A549 (cell line): ENCODE data around the gene USO1. TPM values are rescaled to one million over a fixed set of nuclear protein-coding genes. Genes with fewer than 3 reads are reported as not detected.

ENCODE experiments used
- ATAC-seq, 2 experiments: fragments of 200-7000 bp in 1 of 2; fragments of >200 bp in 1 of 2; cut with Nextera tagmentation in 1 of 2; cut with Tn5 transposase in 1 of 2; 3 replicates each; pipeline versions ENCODE4 v1.8.0 to v1.9.1; 2018 to 2020; ENCODE audit warnings: mild to moderate bottlenecking in 1 of 2, moderate library complexity in 1 of 2
- CTCF ChIA-PET: fragments of 300-600 bp; sonication (Branson Sonifier 250); formaldehyde crosslinking; extraction: SDS; loops from one replicate; lab custom pipeline; 2021; ENCODE audit warnings: antibody characterized with exemption, inconsistent platforms; lab: Yijun Ruan, JAX
- POLR2A ChIA-PET: fragments of 350-600 bp; formaldehyde crosslinking; extraction: SDS; loops from one replicate; lab custom pipeline; 2021; ENCODE audit warnings: antibody characterized with exemption, inconsistent platforms; lab: Yijun Ruan, JAX
- DNase-seq, 2 experiments: peaks; one replicate each; pipeline versions ENCODE4 v3.0.0 to v3.0.0-alpha.2; 2011 to 2016; ENCODE audit warnings: low read depth in 1 of 2, low spot score in 1 of 2
- FAIRE-seq: peaks from 2 replicates; lab custom pipeline; 2011; peaks lifted over from hg19 to GRCh38; lab: Jason Lieb, UNC
- H3K27ac ChIP-seq, 2 experiments: fragments of >200 bp; sonication (Bioruptor Twin); formaldehyde crosslinking; 3 replicates each; pipeline ENCODE4 v1.5.1; 2016 to 2017
- H3K4me1 ChIP-seq: fragments of >200 bp; sonication (Bioruptor Twin); formaldehyde crosslinking; 3 replicates; pipeline ENCODE4 v1.6.1; 2016
- H3K4me2 ChIP-seq: fragments of >200 bp; sonication (Bioruptor Twin); formaldehyde crosslinking; 3 replicates; pipeline ENCODE4 v1.6.1; 2016
- H3K4me3 ChIP-seq: fragments of >200 bp; sonication (Bioruptor Twin); formaldehyde crosslinking; 3 replicates; pipeline ENCODE4 v1.5.1; 2016
- H3K9me3 ChIP-seq: fragments of >200 bp; sonication (Bioruptor Twin); formaldehyde crosslinking; 3 replicates; pipeline ENCODE4 v1.6.1; 2016
- CHD2 ChIP-seq: fragments of 150-350 bp; IDR thresholded peaks from 2 replicates; pipeline ENCODE4 v1.6.1; 2014; ENCODE audit warnings: low read length; ENCODE audit not compliant: partially characterized antibody
- CHD4 ChIP-seq: fragments of 200-600 bp; sonication (generic); IDR thresholded peaks from 2 replicates; pipeline ENCODE4 v1.6.1; 2016; ENCODE audit warnings: antibody characterized with exemption, mild to moderate bottlenecking, borderline replicate concordance
- EHF ChIP-seq: fragments of 250-450 bp; sonication (Bioruptor Pico); IDR thresholded peaks from 2 replicates; pipeline ENCODE4 v1.5.0; 2020; ENCODE audit warnings: mild to moderate bottlenecking
- FOSB ChIP-seq: fragments of 250-450 bp; sonication (Bioruptor Pico); IDR thresholded peaks from 2 replicates; pipeline ENCODE4 v1.5.0; 2020; ENCODE audit warnings: mild to moderate bottlenecking, moderate library complexity
- FOXS1 ChIP-seq: fragments of 250-450 bp; sonication (Bioruptor Pico); IDR thresholded peaks from 2 replicates; pipeline ENCODE4 v1.5.0; 2020; ENCODE audit warnings: mild to moderate bottlenecking, moderate library complexity
- GATA3 ChIP-seq: IDR thresholded peaks from 2 replicates; pipeline ENCODE4 v1.6.1; 2012; ENCODE audit warnings: borderline replicate concordance
- HEYL ChIP-seq: fragments of 250-450 bp; sonication (Bioruptor Pico); IDR thresholded peaks from 2 replicates; pipeline ENCODE4 v1.8.0; 2021; ENCODE audit warnings: mild to moderate bottlenecking, moderate library complexity
- HOXA7 ChIP-seq: fragments of 250-450 bp; sonication (Bioruptor Pico); IDR thresholded peaks from 2 replicates; pipeline ENCODE4 v1.5.0; 2020; ENCODE audit warnings: mild to moderate bottlenecking, moderate library complexity
- HOXB13 ChIP-seq: fragments of 250-450 bp; sonication (Bioruptor Pico); IDR thresholded peaks from 2 replicates; pipeline ENCODE4 v1.5.0; 2020; ENCODE audit warnings: low read depth, mild to moderate bottlenecking, moderate library complexity
- HOXB5 ChIP-seq: fragments of 250-450 bp; sonication (Bioruptor Pico); IDR thresholded peaks from 2 replicates; pipeline ENCODE4 v1.5.0; 2020; ENCODE audit warnings: mild to moderate bottlenecking, moderate library complexity
- MAZ ChIP-seq: fragments of 150-350 bp; IDR thresholded peaks from 2 replicates; pipeline ENCODE4 v1.6.1; 2014; ENCODE audit warnings: antibody characterized with exemption, low read depth, low read length, borderline replicate concordance
- NPAS2 ChIP-seq: fragments of 250-450 bp; sonication (Bioruptor Pico); IDR thresholded peaks from 2 replicates; pipeline ENCODE4 v1.8.0; 2022; ENCODE audit warnings: mild to moderate bottlenecking, moderate library complexity, borderline replicate concordance
- NR3C1 ChIP-seq: fragments of >200 bp; sonication (Bioruptor Twin); formaldehyde crosslinking; IDR thresholded peaks from 3 replicates; pipeline ENCODE4 v1.6.1; 2017
- RARB ChIP-seq: fragments of 250-450 bp; sonication (Bioruptor Pico); IDR thresholded peaks from 2 replicates; pipeline ENCODE4 v1.8.0; 2021; ENCODE audit warnings: mild to moderate bottlenecking, moderate library complexity
- RCOR1 ChIP-seq: fragments of 150-350 bp; IDR thresholded peaks from 2 replicates; pipeline ENCODE4 v1.6.1; 2014; ENCODE audit warnings: antibody characterized with exemption, low read length, low read depth
- TFCP2L1 ChIP-seq: fragments of 250-450 bp; sonication (Bioruptor Pico); IDR thresholded peaks from 2 replicates; pipeline ENCODE4 v1.5.0; 2021; ENCODE audit warnings: mild to moderate bottlenecking
- TP53 ChIP-seq: fragments of 250-450 bp; sonication (Bioruptor Pico); IDR thresholded peaks from 2 replicates; pipeline ENCODE4 v1.5.0; 2021; ENCODE audit warnings: mild to moderate bottlenecking, moderate library complexity
- ZFP36 ChIP-seq: fragments of 450-650 bp; IDR thresholded peaks from 2 replicates; pipeline ENCODE4 v1.6.1; 2014; ENCODE audit warnings: borderline replicate concordance; ENCODE audit not compliant: partially characterized antibody
- ZNF302 ChIP-seq: fragments of 250-450 bp; sonication (Bioruptor Pico); IDR thresholded peaks from 2 replicates; pipeline ENCODE4 v1.9.0; 2021; ENCODE audit warnings: inconsistent platforms, mild to moderate bottlenecking, moderate library complexity
- ZSCAN20 ChIP-seq: fragments of 250-450 bp; sonication (Bioruptor Pico); IDR thresholded peaks from 2 replicates; pipeline ENCODE4 v1.8.0; 2022; ENCODE audit warnings: mild to moderate bottlenecking, moderate library complexity
- WGBS: methylation state at CpG from one replicate; pipeline ENCODE4 v1.1.6; 2017; ENCODE audit errors: missing lambda C conversion rate; 5-methylcytosine and 5-hydroxymethylcytosine counted together
- polyA plus RNA-seq, 4 experiments: library from polyadenylated mRNA; depleted of rRNA in 3 of 4; stranded (reverse); fragments of >200 nt; fragmentation: RNase III in 1 of 4; extraction: RNeasy Plus Mini Kit Qiagen cat#74134 plus additional on column Dnase treatment in 1 of 4; gene quantifications; 2 replicates in 3 of 4; 3 replicates in 1 of 4; pipeline ENCODE4 v1.2.3, GENCODE V29; 2011 to 2017
- TF ChIP-seq, protein P1 (sequence below): fragments of 250-450 bp; sonication (Bioruptor Pico); IDR thresholded peaks from 2 replicates; pipeline ENCODE4 v1.5.0; 2021; ENCODE audit warnings: mild to moderate bottlenecking, moderate library complexity, borderline replicate concordance
- TF ChIP-seq, protein P2 (sequence below): fragments of 250-450 bp; sonication (Bioruptor Pico); IDR thresholded peaks from 2 replicates; pipeline ENCODE4 v1.5.0; 2020; ENCODE audit warnings: low read depth, mild to moderate bottlenecking, moderate library complexity
- TF ChIP-seq, protein P3 (sequence below): fragments of >200 bp; sonication (Bioruptor Twin); formaldehyde crosslinking; IDR thresholded peaks from 2 replicates; pipeline ENCODE4 v1.6.1; 2016

USO1 gene
- polyA plus RNA-seq, 2 of the 4 experiments (the other 2 are of a cell fraction) = 54.7 to 97.6 TPM

DNA sequence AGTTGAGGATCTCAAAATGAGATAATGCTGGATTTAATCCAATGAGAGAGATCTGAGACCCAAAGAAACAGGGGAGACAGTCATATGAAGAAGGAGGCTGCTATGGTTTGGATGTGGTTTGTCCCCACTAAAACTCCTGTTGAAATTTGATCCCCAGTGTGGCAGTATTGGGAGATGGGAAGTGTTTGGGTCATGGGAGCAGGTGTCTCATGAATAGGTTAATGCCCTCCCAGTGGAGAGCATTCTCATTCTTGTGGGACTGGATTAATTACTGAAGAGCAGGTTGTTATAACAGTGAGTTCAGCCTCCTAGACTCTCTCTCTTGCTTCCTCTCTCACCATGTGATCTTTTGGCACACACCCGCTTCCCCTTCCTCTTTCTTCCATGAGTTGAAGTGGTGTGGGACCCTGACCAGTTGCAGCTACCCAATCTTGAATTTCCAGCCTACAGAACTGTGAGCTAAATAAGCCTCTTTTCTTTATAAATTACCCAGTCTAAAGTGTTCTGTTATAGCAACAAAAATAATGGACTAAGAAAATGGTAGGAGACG lies 107.6 kb downstream of the USO1 start (continued):
- TF ChIP-seq, protein P1, sequence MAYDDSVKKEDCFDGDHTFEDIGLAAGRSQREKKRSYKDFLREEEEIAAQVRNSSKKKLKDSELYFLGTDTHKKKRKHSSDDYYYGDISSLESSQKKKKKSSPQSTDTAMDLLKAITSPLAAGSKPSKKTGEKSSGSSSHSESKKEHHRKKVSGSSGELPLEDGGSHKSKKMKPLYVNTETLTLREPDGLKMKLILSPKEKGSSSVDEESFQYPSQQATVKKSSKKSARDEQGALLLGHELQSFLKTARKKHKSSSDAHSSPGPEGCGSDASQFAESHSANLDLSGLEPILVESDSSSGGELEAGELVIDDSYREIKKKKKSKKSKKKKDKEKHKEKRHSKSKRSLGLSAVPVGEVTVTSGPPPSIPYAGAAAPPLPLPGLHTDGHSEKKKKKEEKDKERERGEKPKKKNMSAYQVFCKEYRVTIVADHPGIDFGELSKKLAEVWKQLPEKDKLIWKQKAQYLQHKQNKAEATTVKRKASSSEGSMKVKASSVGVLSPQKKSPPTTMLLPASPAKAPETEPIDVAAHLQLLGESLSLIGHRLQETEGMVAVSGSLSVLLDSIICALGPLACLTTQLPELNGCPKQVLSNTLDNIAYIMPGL (CRISPR knock-in tag) = no peak
- TF ChIP-seq GATA3 (no peak), CHD4 (no peak)

DNA sequence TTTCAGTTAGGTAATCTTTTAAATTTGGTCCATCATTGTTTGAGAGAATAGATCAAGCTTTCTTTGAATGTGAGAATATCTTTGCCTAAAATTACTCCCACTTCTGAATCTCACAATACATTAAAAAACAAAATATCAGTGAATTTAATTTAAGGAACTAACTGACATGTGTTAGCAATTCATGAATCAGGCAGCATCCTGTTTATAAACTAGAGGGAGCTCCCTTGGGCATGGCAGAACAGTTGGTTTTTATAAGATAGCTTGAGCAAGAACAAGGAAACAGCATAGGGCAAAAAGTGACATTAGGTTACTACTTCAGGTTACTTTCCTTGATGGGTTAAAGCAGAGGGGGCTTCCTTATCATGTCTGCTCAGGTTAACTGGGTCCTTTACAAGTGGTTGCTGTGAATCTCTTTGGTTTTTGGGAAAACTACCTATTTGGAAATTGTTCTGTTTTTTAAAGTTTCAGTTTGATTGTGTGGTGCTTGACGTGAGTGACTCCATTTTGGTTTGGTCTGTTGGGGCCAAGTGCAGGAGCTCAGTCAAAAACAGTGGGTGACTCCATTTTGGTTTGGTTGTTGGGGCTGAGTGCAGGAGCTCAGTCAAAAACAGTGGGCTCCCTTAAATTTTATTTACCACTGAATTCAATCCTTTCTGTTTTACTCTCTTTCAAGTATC lies 109.9 kb downstream of the USO1 start:
- Histone ChIP-seq H3K4me3 (no peak overlapping the region), H3K4me2 (peak overlapping the region; percentile 30; the same call in 1 of the 3 replicates), H3K4me1 (peaks cover 17% of the 10 kb centered on the region), H3K27ac (peak overlapping the region; percentile 51 to 75; a peak in 5 of 6 replicates), H3K9me3 (no peaks in the 10 kb centered on the region; the same call in 2 of the 3 replicates)
- ATAC-seq (no peak), FAIRE-seq (no peak), DNase-seq (no peak)
- POLR2A ChIA-PET = no interaction called here
- peak; percentile 93 for TF ChIP-seq ZSCAN20 (CRISPR knock-in tag)
- peak; percentile 94 for TF ChIP-seq EHF (CRISPR knock-in tag)
- TF ChIP-seq ZNF302 (CRISPR knock-in tag) = peak; percentile 83; the same call in 1 of the 2 replicates
- peak; percentile 63; the same call in 1 of the 2 replicates for TF ChIP-seq TFCP2L1 (CRISPR knock-in tag)
- peak; percentile 91 for TF ChIP-seq HEYL
- no peak for TF ChIP-seq RARB (CRISPR knock-in tag)
- TF ChIP-seq TP53 (CRISPR knock-in tag) = 0 out of 2 replicates have a peak, but pooled peaks have one; percentile 53
- TF ChIP-seq ZFP36 = no peak
- no peak for TF ChIP-seq RCOR1
- no peak for TF ChIP-seq MAZ
- no peak for TF ChIP-seq CHD2
- TF ChIP-seq HOXA7 (CRISPR knock-in tag) = peak; percentile 86; the same call in 1 of the 2 replicates
- TF ChIP-seq NR3C1 = no peak
- peak; percentile 96 for TF ChIP-seq HOXB5 (CRISPR knock-in tag)
- TF ChIP-seq, protein P2, sequence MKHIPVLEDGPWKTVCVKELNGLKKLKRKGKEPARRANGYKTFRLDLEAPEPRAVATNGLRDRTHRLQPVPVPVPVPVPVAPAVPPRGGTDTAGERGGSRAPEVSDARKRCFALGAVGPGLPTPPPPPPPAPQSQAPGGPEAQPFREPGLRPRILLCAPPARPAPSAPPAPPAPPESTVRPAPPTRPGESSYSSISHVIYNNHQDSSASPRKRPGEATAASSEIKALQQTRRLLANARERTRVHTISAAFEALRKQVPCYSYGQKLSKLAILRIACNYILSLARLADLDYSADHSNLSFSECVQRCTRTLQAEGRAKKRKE (CRISPR knock-in tag) = peak; percentile 96
- TF ChIP-seq NPAS2 (CRISPR knock-in tag) = peak; percentile 62; the same call in 1 of the 2 replicates
- TF ChIP-seq HOXB13 (CRISPR knock-in tag) = peak; percentile 98
- TF ChIP-seq, protein P3, sequence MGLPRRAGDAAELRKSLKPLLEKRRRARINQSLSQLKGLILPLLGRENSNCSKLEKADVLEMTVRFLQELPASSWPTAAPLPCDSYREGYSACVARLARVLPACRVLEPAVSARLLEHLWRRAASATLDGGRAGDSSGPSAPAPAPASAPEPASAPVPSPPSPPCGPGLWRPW = no peak
- TF ChIP-seq FOSB (CRISPR knock-in tag) = no peak
- peak; percentile 76; the same call in 1 of the 2 replicates for TF ChIP-seq FOXS1 (CRISPR knock-in tag)
- CTCF ChIA-PET = interaction anchor here (1.1 kb wide), 1 partner anchor 19 kb away, joined by 3 read pairs; no protein-coding TSS in a partner anchor
- WGBS = 93% methylated on average over 1 of the region's 1 CpG
